ENCODE measurements around the gene SBF2. TPM values are rescaled to one million over a fixed set of nuclear protein-coding genes. Genes with fewer than 3 reads are reported as not detected.

The SBF2 gene
- total RNA-seq, 2 donors from 2014 or later = 53.8 to 60.8 TPM

DNA sequence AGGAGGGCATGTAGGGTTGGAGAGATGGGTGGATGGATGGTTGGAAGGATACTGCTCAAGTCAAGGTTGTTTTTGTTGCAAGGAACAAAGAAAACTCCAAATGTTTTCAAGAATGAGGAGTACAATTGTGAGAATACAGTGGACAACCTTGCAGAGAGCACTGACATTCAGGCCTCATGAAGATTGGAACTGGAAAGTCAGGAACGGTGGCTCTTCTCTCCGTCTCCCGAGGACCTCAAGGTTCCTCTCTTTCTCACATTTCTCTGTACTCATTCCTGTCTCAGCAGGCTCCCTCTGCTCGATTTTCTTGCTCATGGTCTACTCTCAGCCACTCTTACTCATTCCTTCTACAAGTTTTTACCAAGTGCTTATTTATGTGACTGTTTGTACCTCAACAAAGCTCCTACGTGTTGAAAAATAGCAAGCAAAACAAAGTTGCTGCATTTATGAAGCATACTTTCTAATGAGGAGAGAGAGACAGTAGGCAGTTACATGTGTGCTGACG, 532.5 kb downstream of the SBF2 start:
- no peak for DNase-seq (ENCODE audit: low spot score)
- no peak for ATAC-seq (ENCODE audit: insufficient number of reproducible peaks, low FRiP score, low read depth)
- Histone ChIP-seq H3K9me3 (no peaks in the 10 kb centered on the region), H3K27me3 (replicated peaks; ENCODE audit: insufficient read depth) (no peaks in the 10 kb centered on the region), H3K4me3 (no peak overlapping the region), H3K27ac (no peak overlapping the region), H3K4me1 (ENCODE audit: control insufficient read depth in 1 of 2, low read depth in 2 of 2) (peaks cover 19 to 45% of the 10 kb centered on the region in 2 donors), H3K36me3 (no peaks in the 10 kb centered on the region)
- TF ChIP-seq, protein P1, sequence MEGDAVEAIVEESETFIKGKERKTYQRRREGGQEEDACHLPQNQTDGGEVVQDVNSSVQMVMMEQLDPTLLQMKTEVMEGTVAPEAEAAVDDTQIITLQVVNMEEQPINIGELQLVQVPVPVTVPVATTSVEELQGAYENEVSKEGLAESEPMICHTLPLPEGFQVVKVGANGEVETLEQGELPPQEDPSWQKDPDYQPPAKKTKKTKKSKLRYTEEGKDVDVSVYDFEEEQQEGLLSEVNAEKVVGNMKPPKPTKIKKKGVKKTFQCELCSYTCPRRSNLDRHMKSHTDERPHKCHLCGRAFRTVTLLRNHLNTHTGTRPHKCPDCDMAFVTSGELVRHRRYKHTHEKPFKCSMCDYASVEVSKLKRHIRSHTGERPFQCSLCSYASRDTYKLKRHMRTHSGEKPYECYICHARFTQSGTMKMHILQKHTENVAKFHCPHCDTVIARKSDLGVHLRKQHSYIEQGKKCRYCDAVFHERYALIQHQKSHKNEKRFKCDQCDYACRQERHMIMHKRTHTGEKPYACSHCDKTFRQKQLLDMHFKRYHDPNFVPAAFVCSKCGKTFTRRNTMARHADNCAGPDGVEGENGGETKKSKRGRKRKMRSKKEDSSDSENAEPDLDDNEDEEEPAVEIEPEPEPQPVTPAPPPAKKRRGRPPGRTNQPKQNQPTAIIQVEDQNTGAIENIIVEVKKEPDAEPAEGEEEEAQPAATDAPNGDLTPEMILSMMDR (IDR thresholded peaks at IDR 0.05) = no peak

DNA sequence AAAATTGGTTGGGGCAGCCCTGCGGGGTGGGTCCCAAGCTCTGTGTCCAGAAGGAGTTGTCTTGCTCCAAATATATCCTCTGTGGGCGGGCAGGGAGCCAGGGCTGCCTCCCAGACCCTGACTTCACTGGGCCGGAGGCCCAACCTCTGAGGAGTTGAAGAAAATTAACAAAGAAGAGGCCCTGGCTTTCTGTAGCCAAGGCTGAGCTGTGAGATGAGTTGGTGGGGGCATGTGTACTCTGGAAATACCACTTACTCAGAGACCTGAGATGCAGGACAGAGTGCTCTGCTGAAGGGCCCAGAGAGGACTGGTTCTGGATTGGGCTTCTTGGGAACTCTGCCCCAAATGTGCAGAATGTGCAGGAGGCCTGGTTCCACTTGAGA, 533.8 kb downstream of the SBF2 start:
- Histone ChIP-seq H3K36me3 (no peaks in the 10 kb centered on the region), H3K27me3 (replicated peaks; ENCODE audit: insufficient read depth) (no peaks in the 10 kb centered on the region), H3K9me3 (no peaks in the 10 kb centered on the region), H3K4me3 (no peak overlapping the region), H3K4me1 (ENCODE audit: control insufficient read depth in 1 of 2, low read depth in 2 of 2) (peaks cover 13 to 34% of the 10 kb centered on the region in 2 donors), H3K27ac (peak overlapping the region; percentile 90 to 93)
- TF ChIP-seq, protein P1 (IDR thresholded peaks at IDR 0.05) = no peak
- ATAC-seq (ENCODE audit: insufficient number of reproducible peaks, low FRiP score, low read depth) (peak; percentile 21), DNase-seq (ENCODE audit: low spot score) (peak; percentile 82)

DNA sequence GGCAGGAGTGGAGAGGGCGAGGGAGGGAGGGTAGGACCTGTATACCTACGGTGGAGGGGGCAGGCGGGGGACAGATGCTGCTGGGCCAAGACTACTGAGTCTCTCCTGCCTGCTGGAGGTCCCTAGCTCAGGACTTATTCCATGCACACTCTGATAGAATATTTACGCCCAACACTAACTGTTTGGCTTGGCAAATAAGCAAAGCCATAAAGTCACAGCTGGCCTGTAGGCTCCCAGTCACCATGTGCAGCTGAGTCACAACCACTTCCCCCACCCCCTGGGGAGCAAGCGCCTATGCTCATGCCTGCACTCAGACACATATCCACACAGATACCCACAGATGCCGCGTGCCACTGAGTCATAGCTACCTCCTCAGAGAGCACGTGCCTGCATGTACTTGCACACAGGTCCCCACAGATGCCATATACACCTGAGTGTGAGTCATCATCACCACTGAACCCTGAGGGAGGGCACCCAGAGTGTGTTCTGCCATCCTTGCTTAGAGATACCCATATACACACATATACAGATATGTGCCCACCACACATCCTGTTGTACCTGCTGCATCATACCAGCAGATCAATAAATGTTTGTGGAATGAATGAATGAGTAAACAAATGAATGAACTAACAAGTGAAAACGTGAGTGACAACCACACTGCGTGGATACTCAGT, 534.4 kb downstream of the SBF2 start:
- TF ChIP-seq, protein P1 (IDR thresholded peaks at IDR 0.05) = no peak
- peak overlapping the region; percentile 90 to 93 for H3K27ac ChIP-seq
- no peaks in the 10 kb centered on the region for H3K9me3 ChIP-seq
- H3K4me3 ChIP-seq = peak overlapping the region; percentile 75
- H3K36me3 ChIP-seq = no peaks in the 10 kb centered on the region
- DNase-seq (ENCODE audit: low spot score) = peak; percentile 93
- H3K4me1 ChIP-seq (ENCODE audit: control insufficient read depth in 1 of 2, low read depth in 2 of 2) = peaks cover 11 to 29% of the 10 kb centered on the region in 2 donors
- H3K27me3 ChIP-seq (replicated peaks; ENCODE audit: insufficient read depth) = no peaks in the 10 kb centered on the region
- ATAC-seq (ENCODE audit: insufficient number of reproducible peaks, low FRiP score, low read depth) = peak; percentile 79

DNA sequence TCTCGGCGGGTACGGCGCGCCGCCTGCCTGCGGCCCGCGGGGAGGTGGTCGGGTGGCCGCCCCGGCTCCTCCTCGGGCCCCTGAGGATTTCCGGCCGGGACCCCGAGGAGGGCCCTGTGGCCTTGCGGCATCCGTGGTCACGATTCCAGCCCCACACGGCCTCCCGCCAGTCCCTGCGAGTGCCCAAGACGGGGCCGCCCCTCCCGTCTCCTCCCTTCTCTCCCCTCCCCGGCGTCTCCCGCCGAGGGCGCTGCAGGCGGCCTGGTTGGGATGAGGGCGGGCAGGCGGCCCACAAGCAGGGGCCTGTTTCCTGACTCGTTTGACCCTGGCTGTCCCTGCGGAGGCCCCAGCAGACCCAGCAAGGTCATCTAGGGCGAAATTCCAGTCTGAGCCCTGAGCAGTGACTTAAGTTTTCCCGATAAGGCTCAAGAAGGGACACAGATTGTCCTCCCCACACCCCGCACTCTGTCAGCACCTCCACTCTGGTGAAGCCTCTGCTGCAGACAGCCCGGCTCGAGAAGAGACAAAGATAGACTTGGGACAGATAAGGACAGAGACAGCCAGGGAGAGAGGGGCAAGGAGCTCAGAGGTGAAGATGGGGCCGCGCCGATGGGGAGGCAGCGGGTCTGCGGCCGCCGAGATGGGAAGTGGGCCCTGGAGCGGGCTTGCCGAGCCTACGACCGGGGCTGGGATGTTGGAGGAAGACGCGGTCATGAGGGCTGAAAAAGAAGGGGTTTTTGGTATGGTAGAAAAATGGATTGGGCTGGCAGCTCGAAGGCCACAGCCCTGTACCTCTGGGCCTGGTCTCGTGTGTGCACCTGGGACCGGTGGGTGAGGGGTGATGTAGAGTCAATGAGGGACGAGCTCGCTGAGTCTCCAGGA, 535.1 kb downstream of the SBF2 start:
- peaks cover 11 to 29% of the 10 kb centered on the region in 2 donors for H3K4me1 ChIP-seq (ENCODE audit: control insufficient read depth in 1 of 2, low read depth in 2 of 2)
- H3K9me3 ChIP-seq = no peaks in the 10 kb centered on the region
- no peaks in the 10 kb centered on the region for H3K36me3 ChIP-seq
- DNase-seq (ENCODE audit: low spot score) (peak; percentile 23), ATAC-seq (ENCODE audit: insufficient number of reproducible peaks, low FRiP score, low read depth) (peak; percentile 53)
- peak overlapping the region; percentile 90 to 93 for H3K27ac ChIP-seq
- peak overlapping the region; percentile 75 for H3K4me3 ChIP-seq
- TF ChIP-seq, protein P1 (IDR thresholded peaks at IDR 0.05) = no peak
- H3K27me3 ChIP-seq (replicated peaks; ENCODE audit: insufficient read depth) = no peaks in the 10 kb centered on the region
